Neural crest cell (in vitro differentiated cells): ENCODE measurements around the gene RABGAP1L. TPM values are rescaled to one million over a fixed set of nuclear protein-coding genes. Genes with fewer than 3 reads are reported as not detected.

Experiments used
- DNase-seq: peaks from one replicate; pipeline ENCODE4 v3.0.0; 2021; ENCODE audit warnings: low read depth, mixed read lengths, low spot score
- H3K27ac Mint-ChIP-seq: one replicate; pipeline ENCODE4 v1.8.0; 2021; ENCODE audit warnings: mild to moderate bottlenecking, mixed read lengths; ENCODE audit not compliant: unreplicated experiment
- H3K27me3 Mint-ChIP-seq: 2 replicates; pipeline ENCODE4 v1.8.0; 2021; ENCODE audit warnings: low read depth, mild to moderate bottlenecking, mixed read lengths
- H3K36me3 Mint-ChIP-seq: 2 replicates; pipeline ENCODE4 v1.8.0; 2021; ENCODE audit warnings: low read depth, mild to moderate bottlenecking, mixed read lengths
- H3K4me1 Mint-ChIP-seq: 2 replicates; pipeline ENCODE4 v1.8.0; 2021; ENCODE audit warnings: mixed read lengths
- H3K4me3 Mint-ChIP-seq: one replicate; pipeline ENCODE4 v1.8.0; 2021; ENCODE audit warnings: mild to moderate bottlenecking, mixed read lengths
- H3K9me3 Mint-ChIP-seq: 2 replicates; pipeline ENCODE4 v1.8.0; 2021; ENCODE audit warnings: mixed read lengths
- CTCF ChIP-seq: fragments of 200-600 bp; sonication (generic); conservative IDR thresholded peaks from 2 replicates; pipeline ENCODE4 v1.5.0; 2021; ENCODE audit warnings: antibody characterized with exemption, mild to moderate bottlenecking
- total RNA-seq: library from RNA; stranded (reverse); gene quantifications from 2 replicates; pipeline ENCODE4 v1.2.1, GENCODE V29; 2021

Gene RABGAP1L
- total RNA-seq, 1 donor from 2014 or later = 25.6 TPM

- Mint-ChIP-seq H3K27me3 (no peaks in the 10 kb centered on the region), H3K9me3 (peaks cover 5% of the 10 kb centered on the region), H3K36me3 (peaks cover 4% of the 10 kb centered on the region), H3K4me1 (no peaks in the 10 kb centered on the region), H3K4me3 (no peak overlapping the region), H3K27ac (no peak overlapping the region)
- no peak for DNase-seq
- TF ChIP-seq CTCF = no peak
These were observed 56.4 kb downstream of the RABGAP1L start for GRCh38 chr1:174215766-174216165.

GRCh38 chr1:174217248-174217647 lies 57.9 kb downstream of the RABGAP1L start:
- TF ChIP-seq CTCF = no peak
- no peak for DNase-seq
- Mint-ChIP-seq H3K36me3 (peaks cover 1% of the 10 kb centered on the region), H3K9me3 (no peaks in the 10 kb centered on the region), H3K4me1 (no peaks in the 10 kb centered on the region), H3K27me3 (no peaks in the 10 kb centered on the region), H3K27ac (no peak overlapping the region), H3K4me3 (no peak overlapping the region)

GRCh38 chr1:174217787-174218574 lies 58.7 kb downstream of the RABGAP1L start:
- TF ChIP-seq CTCF = peak; percentile 82
- Mint-ChIP-seq H3K27me3 (no peaks in the 10 kb centered on the region), H3K36me3 (peaks cover 6% of the 10 kb centered on the region), H3K4me1 (no peaks in the 10 kb centered on the region), H3K27ac (no peak overlapping the region), H3K4me3 (no peak overlapping the region), H3K9me3 (peaks cover 3% of the 10 kb centered on the region)
- no peak for DNase-seq

- Mint-ChIP-seq H3K4me3 (no peak overlapping the region), H3K9me3 (peaks cover 3% of the 10 kb centered on the region), H3K4me1 (no peaks in the 10 kb centered on the region), H3K27ac (no peak overlapping the region), H3K36me3 (peaks cover 6% of the 10 kb centered on the region), H3K27me3 (no peaks in the 10 kb centered on the region)
- TF ChIP-seq CTCF = no peak
- no peak for DNase-seq
These were observed 59.7 kb downstream of the RABGAP1L start for GRCh38 chr1:174218983-174219382.

- H3K27ac Mint-ChIP-seq = no peak overlapping the region
- peaks cover 3% of the 10 kb centered on the region for H3K9me3 Mint-ChIP-seq
- DNase-seq = no peak
- TF ChIP-seq CTCF = no peak
- H3K27me3 Mint-ChIP-seq = no peaks in the 10 kb centered on the region
- H3K4me3 Mint-ChIP-seq = no peak overlapping the region
- H3K4me1 Mint-ChIP-seq = no peaks in the 10 kb centered on the region
- H3K36me3 Mint-ChIP-seq = peaks cover 8% of the 10 kb centered on the region
These were observed 60.5 kb downstream of the RABGAP1L start for GRCh38 chr1:174219606-174220370.
